ENCODE results near the gene PSMA7. TPM values are rescaled to one million over a fixed set of nuclear protein-coding genes. Genes with fewer than 3 reads are reported as not detected.
"Not testable (repeated sequence)": the region's sequence is repeated elsewhere in the genome, so short reads cannot be mapped to it uniquely, and the experiment has no call there.

The PSMA7 gene
- total RNA-seq, 2 donors from 2014 or later = 148 to 178 TPM

- ATAC-seq = no peak
- intact Hi-C loops (cut with DNase I, micrococcal nuclease) = no loop called here
- no peak for DNase-seq
These were observed 15.3 kb upstream of the PSMA7 start for GRCh38 chr20:62158541-62158940.

- ATAC-seq (no peak), DNase-seq (no peak)
- intact Hi-C loops (cut with DNase I, micrococcal nuclease) = no loop called here
These were observed 14.8 kb upstream of the PSMA7 start for GRCh38 chr20:62158088-62158400.

GRCh38 chr20:62157387-62158087 lies 14.3 kb upstream of the PSMA7 start:
- intact Hi-C loops (cut with DNase I, micrococcal nuclease) = no loop called here
- DNase-seq (no peak), ATAC-seq (no peak)

- intact Hi-C loops (cut with DNase I, micrococcal nuclease) = no loop called here
- peak; percentile 90 for ATAC-seq
- DNase-seq = peak in 1 of 2 donors; percentile 63
These were observed 13.6 kb upstream of the PSMA7 start for GRCh38 chr20:62156592-62157386.

GRCh38 chr20:62156254-62156556 lies 13.0 kb upstream of the PSMA7 start:
- intact Hi-C loops (cut with DNase I, micrococcal nuclease) = no loop called here
- ATAC-seq = no peak
- DNase-seq = no peak

GRCh38 chr20:62155428-62156253 lies 12.4 kb upstream of the PSMA7 start:
- ATAC-seq = no peak
- intact Hi-C loops (cut with DNase I, micrococcal nuclease) = no loop called here

GRCh38 chr20:62151835-62152364 lies 8.7 kb upstream of the PSMA7 start:
- ATAC-seq = no peak
- intact Hi-C loops (cut with DNase I, micrococcal nuclease) = no loop called here
- DNase-seq = no peak

More at GRCh38 chr20:62155428-62156253, 12.4 kb upstream of the PSMA7 start:
- DNase-seq = no peak

GRCh38 chr20:62151225-62151624 lies 8.0 kb upstream of the PSMA7 start:
- intact Hi-C loops (cut with DNase I, micrococcal nuclease) = no loop called here
- no peak for DNase-seq
- ATAC-seq = no peak

GRCh38 chr20:62150310-62150575 lies 7.0 kb upstream of the PSMA7 start:
- DNase-seq = no peak
- intact Hi-C loops (cut with DNase I, micrococcal nuclease) = no loop called here
- no peak for ATAC-seq

- ATAC-seq = no peak
- intact Hi-C loops (cut with DNase I, micrococcal nuclease) = no loop called here
These were observed 6.5 kb upstream of the PSMA7 start for GRCh38 chr20:62149532-62150309.

GRCh38 chr20:62148908-62149314 lies 5.7 kb upstream of the PSMA7 start:
- intact Hi-C loops (cut with DNase I, micrococcal nuclease) = no loop called here
- ATAC-seq (no peak), DNase-seq (no peak)

More at GRCh38 chr20:62149532-62150309, 6.5 kb upstream of the PSMA7 start:
- DNase-seq = no peak

- ATAC-seq; DNase-seq; intact Hi-C loops (cut with DNase I, micrococcal nuclease): not testable (repeated sequence)
These were observed 5.2 kb upstream of the PSMA7 start for GRCh38 chr20:62148383-62148782.

GRCh38 chr20:62147528-62147927 lies 4.3 kb upstream of the PSMA7 start:
- intact Hi-C loops (cut with DNase I, micrococcal nuclease) = no loop called here
- DNase-seq = no peak
- ATAC-seq = no peak

- no peak for DNase-seq
- intact Hi-C loops (cut with DNase I, micrococcal nuclease) = no loop called here
- ATAC-seq = no peak
These were observed 3.9 kb upstream of the PSMA7 start for GRCh38 chr20:62147125-62147524.

- DNase-seq (no peak), ATAC-seq (no peak)
- intact Hi-C loops (cut with DNase I, micrococcal nuclease) = no loop called here
These were observed 3.0 kb upstream of the PSMA7 start for GRCh38 chr20:62146019-62146755.

GRCh38 chr20:62145688-62146018 lies 2.5 kb upstream of the PSMA7 start:
- no peak for DNase-seq
- intact Hi-C loops (cut with DNase I, micrococcal nuclease) = no loop called here
- ATAC-seq = no peak

GRCh38 chr20:62143957-62144825 lies 997 bp upstream of the PSMA7 start:
- DNase-seq (peak; percentile 59 to 75), ATAC-seq (peak; percentile 45)
- intact Hi-C loops (cut with DNase I, micrococcal nuclease) = loop anchor here in 1 of 2 donors (5.0 kb wide), 1 partner anchor 82 kb away; no protein-coding TSS in a partner anchor
